ENCODE measurements around the gene SEC61A2. TPM values are rescaled to one million over a fixed set of nuclear protein-coding genes. Genes with fewer than 3 reads are reported as not detected.

The SEC61A2 gene
- 87.0 TPM for total RNA-seq

DNA sequence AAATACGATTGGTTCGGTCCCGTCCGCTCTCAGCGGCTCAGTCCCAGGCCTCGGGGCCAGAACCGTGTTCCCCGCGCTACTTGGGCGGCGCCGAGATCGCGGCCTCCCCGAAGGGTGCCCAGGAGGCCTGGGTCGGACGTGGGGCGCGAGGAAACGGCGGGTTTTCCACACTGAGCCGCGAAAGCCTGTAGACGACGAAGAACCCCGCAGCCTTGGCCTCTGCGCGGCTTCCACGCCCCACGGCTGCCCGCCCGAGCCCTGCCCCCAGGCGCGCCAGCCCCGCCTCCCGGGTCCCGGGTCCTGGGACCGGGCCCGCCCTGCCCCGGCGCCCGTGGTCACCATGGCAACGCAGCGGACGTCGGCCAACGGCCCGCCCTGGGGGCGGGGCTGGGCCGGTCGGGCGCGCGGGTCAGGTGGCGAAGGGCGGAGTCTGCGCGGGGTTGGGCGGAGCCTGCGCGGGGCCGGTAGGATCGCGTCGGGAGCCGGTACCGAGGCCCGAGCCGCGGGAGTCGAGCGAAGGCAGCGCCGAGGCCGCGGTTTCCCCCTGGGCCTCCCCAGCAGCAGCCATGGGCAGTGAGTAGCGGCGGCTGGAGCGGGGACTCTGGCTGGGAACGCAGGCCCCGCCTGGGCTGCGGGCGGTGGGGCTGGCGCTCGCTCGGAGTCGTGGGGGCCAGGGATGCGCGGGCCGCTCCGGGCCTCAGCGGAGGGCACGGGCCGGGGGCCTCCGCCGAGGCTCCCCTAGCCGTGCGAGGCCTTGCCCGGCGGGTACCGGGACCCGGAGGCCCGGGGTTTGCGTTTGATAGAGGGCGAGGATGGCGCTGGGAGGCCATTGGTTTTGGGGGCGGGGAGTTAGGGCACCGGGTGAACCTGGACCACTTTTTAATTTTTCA, at the start of gene SEC61A2:
Gene SEC61A2, plus strand, starts transcription at position 456 of the 890 bp plus-strand sequence. Its CDS starts 111 bp downstream, at position 567.

DNA sequence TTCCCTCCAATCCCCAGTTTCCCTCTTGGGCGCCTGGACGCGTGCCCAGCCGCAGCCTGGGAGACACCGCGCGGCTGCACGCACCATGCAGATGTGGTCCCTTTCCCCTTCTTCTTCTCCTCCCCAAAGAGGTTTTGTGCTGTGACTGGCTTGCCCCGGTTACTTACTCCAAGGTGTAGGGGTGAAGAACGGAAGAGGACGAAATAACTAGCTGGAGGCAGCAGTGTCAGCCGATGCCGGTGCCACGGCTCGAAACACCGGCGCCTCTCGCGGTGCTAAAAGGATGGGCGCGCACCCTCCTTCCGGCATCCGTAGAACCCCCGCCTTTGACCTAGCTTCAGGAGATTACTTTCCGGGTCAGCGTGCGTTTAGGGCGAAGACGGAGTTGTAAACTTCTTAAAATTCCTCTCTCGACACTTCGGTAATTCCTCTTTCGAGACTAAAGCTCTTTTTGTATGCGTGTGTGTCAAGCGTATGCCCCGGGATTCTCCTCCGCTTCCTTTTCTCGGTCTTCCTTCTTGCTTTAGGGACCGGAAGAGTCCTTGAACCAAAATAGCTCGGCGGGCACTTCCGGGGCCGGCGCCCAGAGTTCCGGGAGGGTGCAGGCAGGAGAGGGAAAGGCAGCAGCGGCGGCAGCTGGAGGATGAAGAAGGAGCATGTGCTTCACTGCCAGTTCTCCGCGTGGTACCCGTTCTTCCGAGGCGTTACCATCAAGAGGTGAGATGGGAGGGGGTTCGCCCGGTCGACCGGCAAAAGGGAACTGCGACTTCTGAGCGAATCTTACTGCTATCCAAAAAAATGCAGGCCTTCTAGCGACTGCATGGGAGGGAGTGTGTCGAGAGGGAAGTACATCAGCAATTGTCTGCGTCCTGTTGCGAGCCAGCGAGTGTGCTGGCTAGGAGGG, 66.4 kb downstream of the SEC61A2 start, which contains the start of the genes CDC123 and NUDT5:
Gene CDC123, plus strand, starts transcription at position 586 of the 904 bp plus-strand sequence. Its CDS starts 58 bp downstream, at position 644.
Gene NUDT5, minus strand, starts transcription at position 289 of the 904 bp plus-strand sequence. CDS start 9,600 bp downstream, outside the sequence.

Small RNAs within 50 kb of the gene (small RNA-seq; reads per million reads assigned to genes)
- not detected for gene MIR548AK
- not detected for gene RNU6-88P

Other genes starting within 250 kb of the SEC61A2 start
- 22.6 TPM for gene UPF2, start 86.9 kb upstream of the SEC61A2 start, total RNA-seq
- gene DHTKD1, start 60.7 kb upstream of the SEC61A2 start, total RNA-seq = 66.2 TPM
- gene NUDT5, start 66.2 kb downstream of the SEC61A2 start, total RNA-seq = 18.2 TPM
- 102 TPM for gene CDC123, start 66.5 kb downstream of the SEC61A2 start, total RNA-seq
- 26.5 TPM for gene CAMK1D, start 219.9 kb downstream of the SEC61A2 start, total RNA-seq